ENCODE data around the gene DDX42.

The DDX42 gene

DNA sequence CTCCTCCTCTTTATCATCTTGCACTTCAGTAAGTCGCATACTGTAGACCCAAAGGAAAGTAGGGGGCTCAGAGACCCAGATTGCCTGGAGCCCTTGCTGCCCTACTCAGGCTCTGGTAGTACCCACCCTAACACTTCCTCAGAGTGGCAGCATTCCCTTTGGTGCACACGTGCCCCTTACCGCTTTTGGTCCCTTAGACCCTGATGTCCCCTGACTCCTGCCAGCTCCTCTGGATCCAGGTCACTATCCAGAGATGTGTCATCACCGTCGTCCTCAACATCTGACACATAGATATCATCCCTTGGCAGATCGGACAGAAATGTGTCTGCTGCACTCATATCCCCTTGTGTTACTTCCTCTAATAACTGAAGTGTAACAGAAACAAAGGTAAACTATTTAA is 47.8 kb downstream of the DDX42 start:
- DNase-seq (ENCODE audit: low read depth) = no peak

DNA sequence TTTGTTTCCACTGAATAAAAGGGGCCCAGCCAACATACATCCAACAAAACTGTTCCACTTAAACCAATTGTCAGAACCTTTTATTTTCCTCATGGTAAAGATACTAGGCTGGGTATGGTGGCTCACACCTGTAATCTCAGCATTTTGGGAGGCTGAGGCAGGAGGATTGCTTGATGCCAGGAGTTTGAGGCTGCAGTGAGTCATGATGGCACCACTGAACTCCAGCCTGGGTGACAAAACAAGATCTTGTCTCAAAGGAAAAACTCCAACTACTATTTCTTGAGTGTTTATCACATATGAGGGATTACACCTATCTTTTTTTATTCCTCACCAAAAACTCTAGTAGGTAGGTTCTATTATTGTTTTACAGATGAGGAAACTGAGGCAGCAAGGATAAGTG is 48.6 kb downstream of the DDX42 start:
- DNase-seq (ENCODE audit: low read depth) = no peak

DNA sequence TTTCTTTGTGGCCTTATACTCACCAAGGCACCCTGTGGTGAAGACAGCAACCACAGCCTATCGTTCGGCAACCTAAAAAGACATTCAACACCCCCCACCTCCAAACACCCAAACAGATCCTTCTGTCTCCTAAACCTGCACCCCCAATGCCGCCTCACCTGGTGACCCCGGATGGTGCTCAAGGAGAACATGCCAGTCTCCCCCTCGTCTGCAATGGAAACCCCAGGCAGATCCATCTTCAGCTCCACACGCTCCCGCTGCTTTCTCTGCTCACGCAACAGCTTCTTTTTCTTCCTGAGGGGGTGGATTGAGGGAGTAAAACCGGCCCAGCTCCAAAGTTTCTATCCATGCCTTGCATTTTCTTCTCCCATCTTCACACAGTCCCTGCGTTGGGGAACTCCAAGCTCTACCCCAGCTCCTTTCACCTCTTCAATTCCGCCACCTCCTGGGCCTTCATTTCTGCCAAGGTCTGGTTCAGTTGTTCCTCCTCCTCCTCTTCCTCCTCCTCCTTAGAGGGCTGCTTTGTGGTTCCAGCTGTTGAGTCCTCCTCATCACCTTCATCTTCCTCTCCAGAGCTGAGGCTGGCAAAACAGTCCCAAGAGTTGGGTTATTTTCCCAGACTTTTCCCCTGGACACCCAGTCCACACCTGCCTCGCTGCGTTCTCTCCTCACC is 49.8 kb downstream of the DDX42 start:
- no peak for DNase-seq (ENCODE audit: low read depth)

DNA sequence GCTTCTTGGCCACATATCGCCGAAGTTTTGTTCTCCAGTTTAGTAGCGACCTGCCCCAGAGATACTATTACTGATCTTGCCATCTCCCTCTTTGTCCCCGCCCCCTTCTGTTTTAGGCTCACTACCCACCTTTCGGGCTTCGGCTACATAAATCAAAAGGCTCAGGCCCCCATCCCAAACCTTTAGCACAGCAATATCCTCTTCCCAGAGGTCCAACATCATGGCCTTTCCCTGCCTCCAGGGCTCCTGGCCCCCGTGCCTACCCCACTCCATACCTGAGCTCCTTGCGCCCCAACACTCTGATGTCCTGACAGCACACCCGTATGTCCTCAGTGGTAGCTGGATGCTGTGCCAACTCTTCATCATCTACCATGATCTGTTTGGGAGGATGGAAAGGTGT is 50.4 kb downstream of the DDX42 start:
- no peak for DNase-seq (ENCODE audit: low read depth)

DNA sequence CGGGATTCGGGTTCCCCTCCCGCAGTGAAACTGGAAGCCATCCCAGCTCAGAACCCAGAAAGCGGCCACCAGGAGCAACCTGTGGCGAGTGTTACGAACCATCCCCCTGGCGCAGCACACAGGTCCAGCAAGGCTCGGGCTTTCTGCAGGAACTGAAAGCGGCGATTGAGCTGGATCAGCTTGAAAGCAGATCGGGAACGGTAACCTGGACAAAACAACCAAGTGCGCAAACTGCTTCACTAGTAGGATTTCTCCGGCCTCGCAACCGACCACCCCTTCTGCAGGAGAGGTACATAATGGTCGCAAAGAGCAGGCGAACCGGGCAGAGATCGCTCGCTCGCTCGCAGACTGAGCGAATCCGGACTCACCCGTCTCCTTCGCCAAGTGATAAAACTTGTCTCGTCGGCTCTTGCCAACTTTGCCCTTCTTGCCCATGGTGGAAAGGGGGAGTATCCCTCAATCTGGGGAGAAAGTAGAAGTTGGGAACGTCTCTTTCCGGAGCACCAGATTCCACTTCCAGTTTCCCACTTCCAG is 52.6 kb downstream of the DDX42 start:
- no peak for DNase-seq (ENCODE audit: low read depth)

DNA sequence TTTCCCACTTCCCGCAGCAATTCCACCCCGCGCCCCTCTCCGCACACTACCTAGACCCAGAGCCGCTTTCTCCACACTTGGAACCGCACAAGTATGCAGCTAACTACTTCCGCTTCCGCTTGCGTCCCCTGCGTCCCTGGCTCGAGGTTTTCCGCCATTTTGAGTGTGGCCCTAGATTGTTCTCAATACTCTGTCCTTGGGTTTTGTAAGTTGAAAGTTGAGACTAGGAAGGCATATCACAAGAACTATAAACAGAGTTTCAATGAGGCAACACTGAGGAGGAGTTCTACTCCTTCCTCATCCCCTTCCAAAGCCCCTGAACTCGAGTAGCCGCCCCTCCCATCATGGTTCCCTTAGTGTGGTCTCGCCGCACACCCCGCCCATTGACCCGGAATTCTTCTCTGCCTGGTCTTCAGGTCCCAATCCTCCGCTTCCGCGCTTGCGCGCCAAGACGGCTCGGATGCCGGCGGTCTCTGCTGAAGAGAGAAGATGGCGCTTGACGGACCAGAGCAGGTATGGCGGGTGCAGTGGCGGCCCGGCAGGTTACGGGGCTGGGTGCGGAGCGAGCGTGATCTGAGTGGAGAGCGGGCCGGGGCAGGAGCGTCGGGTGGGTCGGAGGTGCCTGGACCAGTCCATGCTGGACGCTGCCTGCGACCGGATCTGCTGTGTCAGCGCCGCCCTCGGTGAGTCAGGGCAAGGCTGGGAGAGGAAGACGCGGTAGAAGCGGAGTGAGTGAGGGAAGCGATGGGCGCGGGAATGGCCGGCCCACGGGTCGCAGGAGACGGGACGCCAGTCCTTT is 53.2 kb downstream of the DDX42 start, which contains the start of the genes FTSJ3 and PSMC5:
TSS of gene FTSJ3 (minus strand) at position 662 of the 799 bp plus-strand sequence. CDS start 761 bp downstream, outside the sequence.
TSS of gene PSMC5 (plus strand) at position 430 of the 799 bp plus-strand sequence. CDS start at position 490, 60 bp downstream.
- DNase-seq (ENCODE audit: low read depth) = peak; percentile 92

DNA sequence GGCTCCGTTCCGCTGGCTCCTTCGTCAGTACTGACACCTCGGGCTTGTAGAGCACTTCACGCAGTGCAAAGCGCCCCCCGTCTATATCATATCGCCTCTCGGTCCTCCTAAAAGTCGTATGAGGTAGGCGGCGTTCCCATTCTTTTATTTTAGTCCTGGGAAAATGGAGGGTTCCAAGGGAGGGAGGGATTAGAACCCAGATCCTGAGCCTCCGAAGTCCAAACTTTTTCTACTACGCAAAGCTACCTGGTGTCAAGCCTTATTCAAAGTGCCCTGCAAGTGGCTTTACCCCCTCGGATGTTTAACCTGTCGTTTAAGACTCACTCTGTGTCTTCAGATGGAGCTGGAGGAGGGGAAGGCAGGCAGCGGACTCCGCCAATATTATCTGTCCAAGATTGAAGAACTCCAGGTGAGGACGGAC is 53.8 kb downstream of the DDX42 start:
- no peak for DNase-seq (ENCODE audit: low read depth)

DNA sequence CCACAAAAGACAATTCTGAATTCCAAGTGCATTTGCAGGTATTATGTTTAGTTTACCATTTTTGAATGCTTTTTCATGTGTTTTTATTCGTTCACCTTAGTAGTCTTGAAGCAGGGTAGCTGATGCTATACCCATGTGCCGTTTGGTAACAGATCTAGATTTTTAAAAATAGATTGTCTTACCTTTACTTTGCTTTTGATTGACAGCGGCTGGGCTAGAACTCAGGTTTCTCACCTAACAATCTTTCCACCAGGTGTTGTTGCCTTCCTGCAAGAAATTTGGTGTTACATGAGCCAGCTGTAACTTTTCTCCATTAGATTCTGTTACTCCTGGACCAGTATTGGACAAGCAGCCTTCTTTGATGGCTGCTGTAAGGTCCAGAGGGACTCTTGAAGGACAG is 55.0 kb downstream of the DDX42 start:
- DNase-seq (ENCODE audit: low read depth) = no peak

DNA sequence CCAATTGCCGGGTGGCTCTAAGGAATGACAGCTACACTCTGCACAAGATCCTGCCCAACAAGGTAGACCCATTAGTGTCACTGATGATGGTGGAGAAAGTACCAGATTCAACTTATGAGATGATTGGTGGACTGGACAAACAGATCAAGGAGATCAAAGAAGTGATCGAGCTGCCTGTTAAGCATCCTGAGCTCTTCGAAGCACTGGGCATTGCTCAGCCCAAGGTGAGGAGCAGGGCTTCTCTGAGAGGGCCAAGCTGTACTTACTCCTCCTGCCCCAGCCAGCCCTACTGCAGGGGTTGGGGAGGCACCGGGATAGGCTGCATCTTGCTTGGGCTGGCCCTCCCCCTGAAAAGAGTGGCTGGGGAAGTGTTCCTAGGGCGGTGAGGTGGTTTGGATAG is 56.3 kb downstream of the DDX42 start:
- DNase-seq (ENCODE audit: low read depth) = no peak

DNA sequence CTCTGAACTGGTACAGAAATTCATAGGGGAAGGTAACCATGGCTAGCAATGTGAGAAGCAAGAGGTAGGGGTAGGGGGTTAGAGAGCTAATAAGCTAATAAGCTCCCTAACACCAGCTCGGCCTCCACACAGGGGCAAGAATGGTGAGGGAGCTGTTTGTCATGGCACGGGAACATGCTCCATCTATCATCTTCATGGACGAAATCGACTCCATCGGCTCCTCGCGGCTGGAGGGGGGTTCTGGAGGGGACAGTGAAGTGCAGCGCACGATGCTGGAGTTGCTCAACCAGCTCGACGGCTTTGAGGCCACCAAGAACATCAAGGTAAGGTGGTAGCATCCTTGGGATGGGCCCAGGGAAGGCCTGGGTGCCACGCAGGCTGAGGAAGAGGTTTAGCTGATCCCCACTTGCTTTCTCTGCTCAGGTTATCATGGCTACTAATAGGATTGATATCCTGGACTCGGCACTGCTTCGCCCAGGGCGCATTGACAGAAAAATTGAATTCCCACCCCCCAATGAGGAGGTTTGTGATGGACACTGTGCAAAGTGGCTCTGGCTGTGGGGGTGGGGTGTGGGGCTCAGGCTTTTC is 57.0 kb downstream of the DDX42 start:
- DNase-seq (ENCODE audit: low read depth) = no peak

DNA sequence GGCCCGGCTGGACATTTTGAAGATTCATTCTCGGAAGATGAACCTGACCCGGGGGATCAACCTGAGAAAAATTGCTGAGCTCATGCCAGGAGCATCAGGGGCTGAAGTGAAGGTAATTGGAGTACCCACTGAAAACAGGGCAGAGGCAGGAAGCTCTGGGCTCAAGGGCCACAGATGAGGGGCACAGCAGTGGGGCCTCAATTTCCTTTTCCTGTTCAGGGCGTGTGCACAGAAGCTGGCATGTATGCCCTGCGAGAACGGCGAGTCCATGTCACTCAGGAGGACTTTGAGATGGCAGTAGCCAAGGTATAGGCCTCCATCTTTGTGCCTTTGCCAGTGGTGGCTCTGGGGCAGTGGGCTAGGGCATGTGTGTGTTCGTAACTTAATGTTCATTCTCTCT is 57.5 kb downstream of the DDX42 start:
- no peak for DNase-seq (ENCODE audit: low read depth)

DNA sequence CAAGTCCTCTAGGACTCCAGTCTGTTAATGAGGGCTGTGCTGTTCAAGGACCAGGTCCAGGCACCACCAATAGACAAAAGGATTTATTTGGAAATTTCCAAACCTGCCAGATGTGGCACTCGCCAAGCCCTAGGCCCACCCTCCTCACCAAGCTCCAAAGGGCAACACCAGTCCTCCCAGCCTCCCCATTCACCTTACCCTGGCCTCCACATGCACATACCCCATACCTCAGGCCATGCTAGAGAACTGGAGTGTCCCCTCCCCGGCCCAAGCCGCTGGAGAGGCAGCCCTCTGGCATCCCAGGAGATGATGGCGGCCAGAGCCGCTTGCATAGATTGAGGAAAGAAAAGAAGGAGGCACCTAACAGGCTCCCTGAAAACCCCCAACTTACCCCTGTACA is 58.0 kb downstream of the DDX42 start:
- DNase-seq (ENCODE audit: low read depth) = no peak

DNA sequence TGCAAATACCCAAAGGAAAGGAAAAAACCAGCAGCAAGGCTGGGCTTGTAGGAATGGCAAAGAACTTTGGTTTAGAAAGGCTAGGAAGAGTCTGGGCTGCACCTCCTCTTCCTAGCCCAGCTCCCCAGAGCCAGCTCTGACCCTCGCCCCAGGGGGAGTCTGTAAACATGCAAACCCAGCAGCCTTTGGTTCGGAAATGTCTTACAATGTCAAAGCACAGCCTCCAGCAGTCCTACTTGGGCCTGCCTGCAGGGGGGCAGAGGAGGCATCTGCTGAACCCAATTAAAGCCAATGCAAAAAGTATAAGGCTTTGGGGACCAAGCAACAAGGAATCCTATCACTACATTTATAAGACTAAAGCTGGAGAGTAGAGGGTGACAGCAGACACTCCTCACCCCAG is 58.5 kb downstream of the DDX42 start:
- no peak for DNase-seq (ENCODE audit: low read depth)

DNA sequence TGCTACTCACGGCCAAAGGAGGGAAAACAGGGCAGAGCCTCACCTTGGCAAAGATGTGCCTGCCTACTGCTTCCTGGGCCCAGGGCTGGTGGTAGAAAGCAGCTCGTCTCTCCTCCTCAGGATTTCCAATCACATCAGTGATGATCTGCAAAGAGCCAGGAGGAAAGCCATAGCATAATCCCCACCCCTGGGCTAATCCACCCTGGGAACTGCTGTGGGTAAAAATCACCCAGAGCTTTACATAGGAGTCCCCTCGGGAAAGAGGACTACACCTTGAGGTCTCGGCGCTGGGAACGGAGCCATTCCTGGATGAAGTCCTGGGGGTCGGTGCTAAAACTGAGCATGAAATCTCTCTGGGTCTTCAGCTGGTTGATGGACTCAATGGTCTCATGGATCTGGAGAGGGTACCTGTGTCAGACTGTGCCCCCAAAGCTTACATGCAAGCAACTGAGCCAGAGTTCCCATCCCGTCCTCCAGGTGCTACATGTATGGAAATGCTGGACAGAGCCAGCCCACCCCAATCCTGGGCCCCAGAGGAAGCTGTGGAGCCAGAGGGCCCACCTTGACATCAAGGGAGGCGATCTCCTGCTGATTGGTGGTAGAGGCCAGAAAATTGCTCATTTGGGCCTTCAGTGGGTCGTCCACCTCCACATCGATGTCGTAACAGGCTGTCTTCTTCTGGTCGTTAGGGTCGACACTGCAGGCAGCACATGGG is 59.2 kb downstream of the DDX42 start:
- DNase-seq (ENCODE audit: low read depth) = no peak

DNA sequence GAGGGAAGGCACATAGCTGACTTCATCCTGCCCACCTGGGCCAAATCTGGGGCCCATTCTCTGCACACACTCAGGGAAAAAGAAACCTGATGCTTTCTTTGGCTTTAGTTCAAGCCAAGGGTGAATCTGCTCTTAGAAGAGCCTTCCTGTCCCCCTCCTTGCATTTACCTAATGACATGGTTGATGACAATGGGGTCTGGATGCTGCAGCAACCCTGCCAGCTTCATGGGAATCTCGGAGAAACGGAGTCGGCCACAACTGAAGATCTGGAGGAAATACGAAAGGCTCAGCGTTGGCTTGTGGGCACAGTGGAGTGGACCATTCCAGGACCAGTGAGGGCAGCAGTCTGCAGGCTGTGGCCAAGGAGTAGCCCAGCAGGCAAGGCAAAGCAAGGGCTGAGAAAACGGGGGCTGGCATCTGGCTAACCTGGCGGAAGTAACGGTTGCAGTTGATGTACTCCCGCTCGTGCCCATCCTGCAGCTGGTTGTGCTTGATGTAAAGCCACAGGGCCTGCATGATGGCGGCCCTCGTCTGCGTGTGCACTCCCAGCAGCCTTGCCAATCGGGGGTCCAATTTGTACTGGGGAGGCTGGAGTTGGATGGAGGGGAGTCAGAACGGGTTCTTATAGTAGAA is 59.9 kb downstream of the DDX42 start:
- no peak for DNase-seq (ENCODE audit: low read depth)

DNA sequence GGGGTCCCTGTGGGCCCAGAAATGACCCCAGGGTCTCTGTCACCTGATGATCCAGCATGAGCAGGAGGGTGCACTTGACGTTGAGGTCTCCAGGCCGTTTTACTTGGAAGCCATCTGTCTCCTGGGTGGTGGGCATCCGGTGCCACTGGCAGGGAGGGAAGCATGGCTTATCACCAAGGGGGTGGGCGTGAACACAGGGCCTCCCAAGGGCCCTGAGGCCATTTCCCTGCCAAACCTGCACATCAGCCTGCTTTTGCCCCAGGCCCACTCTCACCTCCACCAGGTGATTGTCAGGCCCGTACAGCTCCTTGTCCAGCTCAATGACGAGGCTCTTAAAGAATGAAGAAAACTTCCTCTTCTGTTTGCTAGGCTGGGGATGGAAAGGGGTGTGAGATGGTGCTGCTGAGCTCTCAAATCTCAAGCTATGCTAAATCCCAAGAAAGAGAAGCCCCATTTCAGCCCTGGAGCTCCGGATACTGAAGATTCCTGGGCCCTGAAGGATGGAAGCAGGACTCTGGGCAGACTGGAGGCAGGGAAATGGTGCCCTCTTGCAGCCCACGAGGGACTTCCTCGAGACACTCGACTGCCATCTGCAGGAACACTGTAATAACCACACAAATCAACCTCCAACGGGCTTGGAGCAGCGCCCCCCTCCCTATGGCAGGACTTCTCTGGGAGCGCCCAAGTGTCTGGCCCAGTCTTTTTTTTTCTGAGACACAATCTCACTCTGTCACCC is 60.6 kb downstream of the DDX42 start:
- DNase-seq (ENCODE audit: low read depth) = no peak

DNA sequence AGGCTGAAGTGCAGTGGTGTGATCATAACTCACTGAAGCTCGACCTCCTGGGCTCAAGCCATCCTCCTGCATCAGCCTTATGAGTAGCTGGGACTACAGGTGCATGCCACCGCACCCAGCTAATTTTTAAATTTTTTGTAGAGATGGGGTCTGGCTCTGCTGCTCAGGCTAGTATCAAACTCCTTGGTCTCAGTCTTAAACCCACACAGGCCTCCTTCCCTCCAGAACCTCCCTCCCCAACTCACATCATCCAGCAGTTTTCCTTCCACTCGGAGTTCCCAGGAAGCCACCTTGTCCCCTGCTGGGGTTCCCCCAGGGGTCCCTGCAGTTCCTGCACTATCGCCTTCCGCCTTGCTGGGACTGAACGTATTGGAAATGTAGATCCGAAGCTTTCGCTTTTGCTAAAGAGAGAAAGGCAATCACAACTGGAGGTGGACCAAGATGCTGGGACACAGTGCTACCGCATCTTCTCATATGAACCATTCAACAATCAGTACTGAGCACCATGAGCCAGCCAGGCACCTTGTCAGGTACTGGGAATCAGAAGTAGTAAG is 61.3 kb downstream of the DDX42 start:
- no peak for DNase-seq (ENCODE audit: low read depth)

DNA sequence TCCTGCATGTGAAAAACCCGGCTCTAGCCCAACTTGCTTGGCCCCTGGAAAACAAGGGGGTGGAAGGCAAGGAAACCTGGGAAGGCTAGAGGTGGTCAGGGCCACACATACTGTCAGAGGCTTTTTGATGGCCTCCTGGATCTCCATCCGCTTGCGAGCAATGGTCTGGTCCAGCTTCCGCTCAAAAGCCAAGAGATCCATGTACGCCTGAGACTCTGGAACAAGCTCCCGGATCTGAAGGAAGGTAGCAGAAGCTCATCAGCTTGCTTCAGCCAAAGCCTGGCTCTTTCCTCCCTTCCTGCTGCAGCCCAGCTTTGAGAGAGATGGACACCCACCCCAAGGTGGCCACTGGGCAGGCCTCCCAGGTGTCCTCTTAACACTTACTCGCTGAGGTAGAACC is 62.8 kb downstream of the DDX42 start:
- DNase-seq (ENCODE audit: low read depth) = no peak

DNA sequence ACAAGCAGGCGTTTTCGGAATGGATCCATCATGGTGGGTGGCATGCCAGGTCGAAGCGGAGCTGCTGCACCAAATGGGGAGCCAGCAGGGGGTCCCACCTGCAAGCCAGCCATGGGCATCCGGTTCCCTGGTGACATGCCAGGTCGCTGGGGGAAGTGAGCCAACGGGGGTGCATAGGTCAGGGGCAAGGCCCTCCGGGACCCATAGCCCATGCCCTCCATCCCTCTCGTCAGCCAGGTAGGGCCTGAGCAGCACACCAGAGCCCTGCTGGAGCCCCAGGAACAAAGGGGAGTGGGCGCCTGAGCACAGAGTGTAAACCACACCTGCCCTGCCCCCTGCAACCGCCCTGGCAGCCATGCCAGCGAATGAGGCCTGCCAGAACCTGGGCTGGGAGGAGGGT is 63.5 kb downstream of the DDX42 start:
- DNase-seq (ENCODE audit: low read depth) = no peak

DNA sequence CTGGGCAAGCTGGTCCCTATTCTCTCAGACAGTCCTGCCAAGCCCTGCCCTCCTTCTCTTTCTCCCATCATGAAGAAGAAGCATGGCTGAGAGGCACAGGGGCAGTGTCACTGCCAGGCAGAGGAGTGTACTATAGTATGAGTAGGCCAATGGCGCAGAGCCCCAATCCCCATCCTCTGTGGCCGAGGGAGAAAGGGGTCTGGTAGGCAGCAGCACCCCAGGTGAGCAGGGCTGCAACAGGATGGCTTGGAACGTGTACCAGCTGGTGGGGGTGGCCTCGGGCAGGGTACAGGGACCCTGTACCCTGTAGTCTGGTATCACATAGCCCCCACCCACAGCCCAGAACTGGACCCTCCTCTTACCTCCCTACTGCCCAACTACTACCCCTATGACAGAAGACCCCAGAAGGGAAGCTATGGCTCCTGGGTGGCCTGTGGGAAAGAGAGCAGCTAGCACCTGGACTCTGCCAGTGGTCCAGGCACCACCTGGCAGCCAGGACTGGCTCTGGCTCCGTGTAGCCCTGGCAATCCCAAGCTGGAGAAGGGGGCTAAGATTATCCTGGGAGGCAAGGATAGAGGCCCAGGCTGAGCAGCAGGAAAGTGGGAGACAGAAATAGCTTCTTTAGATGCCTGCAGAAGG is 64.1 kb downstream of the DDX42 start:
- DNase-seq (ENCODE audit: low read depth) = no peak

Measured in stimulated activated CD4-positive, alpha-beta T cell treated with anti-CD3 and anti-CD28 coated beads, Interleukin-2, amount 100 ng/mL, for 4 hours (primary cell).